Stimulated activated CD4-positive, alpha-beta T cell treated with anti-CD3 and anti-CD28 coated beads, Interleukin-2, amount 100 ng/mL, for 24 hours (primary cell): Measurements from ENCODE around the gene C5orf15.

Experiments
- DNase-seq, 2 donors: peaks; one replicate each; pipeline ENCODE4 v3.0.0-alpha.2; 2020

The C5orf15 gene

DNA sequence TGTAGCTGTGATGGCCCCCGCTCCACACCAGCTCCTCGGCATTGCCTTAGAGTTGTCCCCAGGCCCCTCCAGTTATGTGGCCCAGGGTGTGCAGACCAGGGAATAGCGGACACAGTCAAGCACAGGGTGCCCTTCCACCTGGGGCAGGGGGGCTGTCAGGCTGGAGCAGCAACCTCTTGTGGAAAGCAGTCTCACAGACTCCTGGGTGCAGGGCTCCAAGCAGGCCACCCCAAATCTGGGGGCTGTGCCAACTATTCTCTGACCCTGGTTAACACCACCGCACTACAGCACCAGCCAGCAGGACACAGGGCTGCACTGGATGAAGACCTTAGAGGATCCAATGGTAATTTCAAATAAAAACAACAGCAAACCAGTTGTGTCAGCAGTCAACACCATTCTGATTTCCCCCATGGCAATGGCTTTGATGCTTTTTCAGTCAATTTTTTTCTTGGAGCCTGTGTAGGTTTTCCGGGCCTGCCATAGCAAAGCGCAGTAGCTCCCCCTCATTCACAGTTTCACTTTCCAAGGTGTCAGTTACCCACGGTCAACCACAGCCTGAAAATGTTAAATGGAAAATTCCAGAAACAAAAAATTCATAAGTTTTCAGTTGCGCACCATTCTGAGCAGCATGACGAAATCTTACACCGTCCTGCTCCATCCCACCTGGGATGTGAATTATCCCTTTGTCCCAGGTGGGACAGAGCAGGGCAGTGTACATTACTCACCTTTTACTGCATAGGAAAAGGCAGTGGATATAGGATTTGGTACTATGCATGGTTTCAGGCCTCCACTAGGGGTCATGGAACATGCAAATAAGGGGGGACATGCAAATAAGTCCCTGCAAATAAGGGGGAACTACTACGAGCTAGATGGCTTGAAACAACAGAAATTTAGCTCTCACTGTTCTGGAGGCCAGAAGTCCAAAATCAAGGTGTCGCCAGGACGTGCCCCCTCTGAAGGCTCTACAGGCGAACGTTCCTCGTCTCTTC, 49.0 kb downstream of the C5orf15 start:
- DNase-seq: no peak

DNA sequence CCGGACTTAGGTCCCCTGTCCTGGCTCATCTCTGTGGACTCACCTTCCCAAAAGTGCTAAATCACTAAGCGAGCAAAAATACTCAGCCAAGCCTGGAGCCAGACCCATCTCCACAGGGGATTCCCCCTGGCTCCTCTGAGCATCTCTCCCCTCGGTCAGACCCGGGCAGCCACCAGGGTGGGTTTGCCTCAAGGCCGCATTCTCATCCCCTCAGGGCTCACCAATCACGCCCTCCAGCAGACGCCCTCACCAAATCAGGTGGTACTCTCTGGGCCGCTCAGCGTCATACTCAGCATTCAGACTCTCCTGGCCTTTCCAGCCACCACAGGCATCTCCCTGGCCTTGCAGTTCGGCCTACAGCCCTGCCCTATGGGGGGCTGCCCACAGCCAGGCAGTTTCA, 49.7 kb downstream of the C5orf15 start:
- no peak for DNase-seq

DNA sequence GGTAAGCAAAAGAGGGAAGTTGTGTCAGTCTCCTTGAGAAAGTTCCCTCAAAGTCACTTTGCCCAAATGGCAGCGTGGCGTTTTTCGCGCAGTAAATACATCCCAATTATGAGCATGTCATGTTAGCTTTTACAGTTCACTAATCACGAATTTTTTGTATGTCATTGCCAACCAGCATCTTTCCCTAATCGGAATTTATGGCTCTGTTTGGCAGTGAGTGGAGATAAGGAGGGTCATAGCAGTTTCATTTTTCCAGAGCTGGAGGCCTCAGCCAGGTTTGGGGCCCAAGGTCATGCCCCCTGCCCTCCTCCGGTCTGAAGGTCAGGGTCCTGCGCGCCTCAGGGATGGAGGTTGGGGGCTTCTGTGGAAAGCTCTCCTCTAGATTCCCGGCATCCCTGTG, 50.1 kb downstream of the C5orf15 start:
- DNase-seq: no peak

DNA sequence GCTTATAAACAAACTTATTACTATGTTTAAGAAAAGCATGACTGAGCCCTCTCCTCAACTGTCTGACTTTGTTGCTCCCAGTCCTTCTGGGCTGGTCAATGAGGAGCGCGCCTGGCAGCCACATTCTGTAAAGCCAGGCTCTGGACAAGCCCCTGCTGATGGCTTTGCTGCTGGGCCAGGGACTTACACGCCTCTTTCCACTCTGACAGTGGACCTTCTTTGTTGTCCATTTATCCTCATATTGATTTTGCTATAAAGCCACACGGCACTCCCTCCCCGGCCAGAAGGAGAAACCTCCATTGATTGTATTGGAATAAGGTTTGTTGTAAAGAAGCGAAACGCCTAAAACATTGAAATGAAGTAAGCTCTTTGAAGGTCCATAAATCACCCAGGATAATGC, 50.6 kb downstream of the C5orf15 start:
- no peak for DNase-seq

DNA sequence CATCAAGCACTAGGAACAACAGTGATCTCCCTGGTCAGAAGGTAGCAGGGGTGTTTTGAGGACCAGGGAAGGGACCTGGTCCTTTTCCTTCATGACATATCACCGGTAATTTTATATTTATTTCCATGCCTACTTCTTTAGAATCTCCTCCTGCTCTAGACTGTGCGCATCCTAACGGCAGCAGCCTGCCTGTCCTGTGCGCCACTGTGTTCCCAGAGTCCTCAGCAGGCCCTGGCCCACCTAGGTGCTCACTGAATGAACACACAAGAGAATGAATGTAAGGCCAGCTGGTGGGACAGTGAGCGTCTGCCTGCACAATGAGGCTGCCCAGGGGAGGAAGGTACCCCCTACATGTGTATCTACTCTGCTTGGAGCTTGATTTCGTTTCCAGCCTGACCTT, 51.5 kb downstream of the C5orf15 start:
- no peak for DNase-seq

DNA sequence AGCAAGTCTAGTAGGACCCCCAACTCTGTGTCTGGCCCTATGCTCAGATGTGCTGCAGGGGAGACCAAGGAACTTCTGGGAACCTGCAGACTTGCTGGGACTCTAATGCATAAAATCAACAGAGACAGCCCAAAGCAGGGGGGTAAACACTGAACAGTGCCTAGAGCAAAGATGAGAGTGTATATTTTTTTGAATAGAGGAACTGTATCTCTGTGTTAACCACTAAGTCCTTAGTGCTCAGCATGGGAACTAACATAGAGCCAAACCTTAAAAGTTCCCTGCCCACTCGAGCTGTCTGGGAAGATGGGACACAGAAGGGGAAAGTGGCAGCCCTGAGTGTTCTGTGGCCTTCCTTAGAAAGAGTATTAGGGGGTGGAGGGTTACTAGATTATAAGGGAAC, 51.9 kb downstream of the C5orf15 start:
- no peak for DNase-seq

DNA sequence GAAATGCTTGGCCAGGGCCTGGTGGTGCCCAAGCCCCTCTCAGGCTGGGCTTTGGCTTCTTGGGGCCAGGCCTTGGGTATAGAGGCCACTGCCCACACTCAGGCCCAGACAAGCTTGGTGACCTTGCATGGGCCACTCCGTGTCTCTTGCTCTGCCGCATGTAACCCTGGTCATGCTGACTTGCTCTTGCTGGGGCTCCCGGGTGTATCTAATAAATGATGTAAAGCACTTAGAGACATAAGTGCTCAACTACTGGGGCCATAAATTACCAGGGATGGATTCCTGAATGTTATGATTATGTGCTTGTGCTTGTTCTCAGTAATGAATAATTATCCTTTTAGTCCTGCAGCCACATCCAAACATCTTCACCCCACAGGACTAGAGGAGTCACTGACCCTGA, 54.0 kb downstream of the C5orf15 start:
- DNase-seq: no peak

DNA sequence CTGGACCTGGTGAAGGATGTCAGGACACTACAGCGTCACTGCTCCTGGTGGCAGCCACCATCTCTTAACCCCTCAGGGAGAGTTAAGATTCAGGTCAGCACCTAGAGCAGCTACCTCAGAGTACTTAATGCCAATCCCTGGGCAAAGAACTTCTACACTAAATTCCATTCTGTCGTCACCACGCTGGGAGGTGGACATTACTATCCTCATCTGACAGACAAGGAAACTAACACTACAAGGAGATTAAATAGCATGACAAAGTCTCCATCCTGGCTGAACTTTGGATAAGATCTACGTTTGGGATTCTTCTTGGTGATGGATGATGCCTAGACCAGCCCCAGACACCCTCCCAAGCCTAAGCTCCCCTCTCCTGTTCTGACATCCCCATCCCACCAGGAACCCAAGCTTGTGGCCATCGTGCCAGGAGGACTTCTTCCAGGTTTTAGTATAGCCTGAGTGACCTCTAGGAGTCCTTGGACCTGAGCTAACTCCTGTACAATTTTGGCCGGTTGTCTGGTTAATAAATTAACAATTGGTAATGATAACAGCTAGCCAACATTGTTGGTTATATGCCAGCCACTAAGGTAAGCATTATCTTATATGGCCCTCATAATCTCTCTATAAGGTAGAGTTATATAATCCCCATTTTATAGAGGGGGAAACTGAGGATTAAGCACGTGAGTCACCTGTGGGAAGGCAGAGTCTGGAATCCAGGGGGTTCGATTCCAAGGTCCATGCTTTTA, 54.8 kb downstream of the C5orf15 start:
- no peak for DNase-seq

DNA sequence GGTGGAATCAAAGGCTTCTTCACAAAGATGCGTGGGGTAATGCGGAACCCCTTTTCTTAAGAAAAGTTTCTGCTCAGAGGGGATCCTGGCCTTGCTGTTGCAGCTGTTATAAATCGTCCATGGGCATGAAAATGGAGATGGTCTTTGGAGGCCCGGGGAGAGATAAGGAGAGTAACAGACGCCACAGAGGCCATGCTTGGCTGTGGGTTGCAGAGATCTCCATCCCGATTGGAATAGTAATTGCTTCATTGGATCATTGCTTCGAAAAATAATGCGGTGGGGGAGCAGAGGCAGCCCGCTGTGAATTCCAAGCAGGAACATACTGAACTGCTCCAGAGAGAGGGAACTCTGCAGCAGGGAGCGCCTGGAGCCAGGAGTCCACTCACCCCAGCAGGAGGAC, 55.5 kb downstream of the C5orf15 start:
- no peak for DNase-seq

DNA sequence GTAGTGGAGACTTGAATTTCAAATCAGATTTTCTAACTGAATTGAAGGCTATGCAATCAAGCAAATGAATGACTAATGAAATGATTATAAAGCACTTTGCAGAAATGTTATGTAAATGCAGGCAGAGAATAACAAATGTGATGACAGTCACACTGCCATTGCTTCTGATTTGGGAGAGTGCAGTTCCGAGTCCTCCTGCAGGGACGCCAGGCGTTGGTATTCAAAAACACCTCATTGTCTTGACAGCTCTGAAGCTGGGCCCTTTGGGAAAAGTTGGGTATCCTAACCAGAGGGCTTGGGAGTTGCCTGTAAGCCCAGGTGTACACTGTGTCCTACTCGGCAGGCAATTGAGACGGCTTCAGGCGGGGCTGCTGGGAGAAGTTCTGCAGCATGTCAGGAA, 57.9 kb downstream of the C5orf15 start:
- DNase-seq: no peak

DNA sequence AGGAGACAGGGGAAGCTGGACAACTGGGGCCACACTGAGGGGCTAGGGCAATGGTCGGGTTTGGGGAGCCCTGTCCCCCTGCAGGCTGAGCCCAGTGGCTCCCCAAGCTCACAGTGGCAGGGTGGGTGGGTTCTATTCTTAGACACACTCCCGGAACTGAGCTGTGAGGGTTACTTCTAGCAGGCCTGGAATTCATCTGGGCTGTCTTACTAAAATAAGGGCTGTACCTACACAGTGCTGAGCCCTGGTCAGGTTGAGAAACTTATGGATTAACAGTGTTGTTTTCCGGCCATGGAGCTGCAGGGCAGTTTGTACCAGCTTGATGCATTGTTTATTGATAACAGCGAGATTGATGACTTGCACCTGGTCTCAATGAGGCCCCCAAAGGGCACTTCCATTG, 58.8 kb downstream of the C5orf15 start:
- no peak for DNase-seq

DNA sequence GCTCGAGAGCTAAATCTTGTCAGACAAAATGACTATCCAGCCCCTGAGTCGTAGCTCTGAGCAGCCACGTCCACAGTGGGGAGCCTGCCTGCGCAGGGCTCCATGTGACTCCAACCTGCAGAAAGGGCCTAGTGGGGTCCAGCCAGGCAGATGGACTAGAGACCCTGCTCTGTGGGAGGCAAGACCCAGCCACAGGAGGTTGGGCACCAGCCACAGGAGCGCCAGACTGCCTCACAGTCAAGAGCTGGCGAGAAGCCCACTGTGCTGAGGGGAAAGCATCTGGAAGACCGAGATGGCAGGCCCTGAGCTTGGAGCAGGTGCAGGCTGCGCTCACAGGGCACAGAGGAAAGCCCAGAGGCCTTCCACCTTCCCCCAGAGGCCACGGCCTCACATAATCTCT, 61.4 kb downstream of the C5orf15 start:
- no peak for DNase-seq

DNA sequence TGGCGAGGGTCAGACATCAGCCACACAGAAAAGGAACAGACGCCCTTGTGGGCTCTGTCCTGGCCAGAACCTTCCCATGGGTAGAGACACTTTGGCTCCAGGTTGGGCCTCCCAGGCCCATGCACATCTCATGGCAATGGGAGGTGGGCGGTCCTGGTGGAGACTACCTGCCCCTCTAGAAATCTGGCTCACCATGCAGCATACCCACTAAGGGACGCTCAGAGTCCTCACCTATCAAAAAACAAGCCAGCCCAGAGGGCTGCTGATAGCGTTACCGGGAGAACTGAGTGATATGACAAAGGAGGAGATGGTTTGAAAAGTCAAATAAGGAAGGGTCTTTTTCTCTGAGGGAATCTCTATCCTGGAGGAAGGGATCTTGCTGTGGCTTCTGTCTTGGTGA, 62.1 kb downstream of the C5orf15 start:
- DNase-seq: no peak
